ENCODE data around the gene FBXO48. TPM values are rescaled to one million over a fixed set of nuclear protein-coding genes. Genes with fewer than 3 reads are reported as not detected.

FBXO48 gene
- total and polyA plus RNA-seq, 2 experiments from 2014 or later, result 1.1 to 1.3 TPM

- no peak overlapping the region for H3K4me3 ChIP-seq
- Mint-ChIP-seq H3K27ac (no peak overlapping the region), H3K4me1 (no peaks in the 10 kb centered on the region), H3K27me3 (ENCODE audit: insufficient read depth, low read depth, poor library complexity) (no peaks in the 10 kb centered on the region), H3K36me3 (ENCODE audit: low read depth) (peaks cover 6% of the 10 kb centered on the region; the same call in 2 of the 3 replicates), H3K4me3 (no peak overlapping the region), H3K9me3 (peaks cover 1% of the 10 kb centered on the region; the same call in 1 of the 3 replicates)
- H3F3A ChIP-seq (replicated peaks; ENCODE audit: low read depth), result no peaks in the 10 kb centered on the region
- no peaks in the 10 kb centered on the region for H4K20me1 ChIP-seq (replicated peaks; ENCODE audit: insufficient read depth)
- TF ChIP-seq POLR2AphosphoS5 (IDR thresholded peaks at IDR 0.05; ENCODE audit: low read depth), result no peak
- TF ChIP-seq, protein P1, sequence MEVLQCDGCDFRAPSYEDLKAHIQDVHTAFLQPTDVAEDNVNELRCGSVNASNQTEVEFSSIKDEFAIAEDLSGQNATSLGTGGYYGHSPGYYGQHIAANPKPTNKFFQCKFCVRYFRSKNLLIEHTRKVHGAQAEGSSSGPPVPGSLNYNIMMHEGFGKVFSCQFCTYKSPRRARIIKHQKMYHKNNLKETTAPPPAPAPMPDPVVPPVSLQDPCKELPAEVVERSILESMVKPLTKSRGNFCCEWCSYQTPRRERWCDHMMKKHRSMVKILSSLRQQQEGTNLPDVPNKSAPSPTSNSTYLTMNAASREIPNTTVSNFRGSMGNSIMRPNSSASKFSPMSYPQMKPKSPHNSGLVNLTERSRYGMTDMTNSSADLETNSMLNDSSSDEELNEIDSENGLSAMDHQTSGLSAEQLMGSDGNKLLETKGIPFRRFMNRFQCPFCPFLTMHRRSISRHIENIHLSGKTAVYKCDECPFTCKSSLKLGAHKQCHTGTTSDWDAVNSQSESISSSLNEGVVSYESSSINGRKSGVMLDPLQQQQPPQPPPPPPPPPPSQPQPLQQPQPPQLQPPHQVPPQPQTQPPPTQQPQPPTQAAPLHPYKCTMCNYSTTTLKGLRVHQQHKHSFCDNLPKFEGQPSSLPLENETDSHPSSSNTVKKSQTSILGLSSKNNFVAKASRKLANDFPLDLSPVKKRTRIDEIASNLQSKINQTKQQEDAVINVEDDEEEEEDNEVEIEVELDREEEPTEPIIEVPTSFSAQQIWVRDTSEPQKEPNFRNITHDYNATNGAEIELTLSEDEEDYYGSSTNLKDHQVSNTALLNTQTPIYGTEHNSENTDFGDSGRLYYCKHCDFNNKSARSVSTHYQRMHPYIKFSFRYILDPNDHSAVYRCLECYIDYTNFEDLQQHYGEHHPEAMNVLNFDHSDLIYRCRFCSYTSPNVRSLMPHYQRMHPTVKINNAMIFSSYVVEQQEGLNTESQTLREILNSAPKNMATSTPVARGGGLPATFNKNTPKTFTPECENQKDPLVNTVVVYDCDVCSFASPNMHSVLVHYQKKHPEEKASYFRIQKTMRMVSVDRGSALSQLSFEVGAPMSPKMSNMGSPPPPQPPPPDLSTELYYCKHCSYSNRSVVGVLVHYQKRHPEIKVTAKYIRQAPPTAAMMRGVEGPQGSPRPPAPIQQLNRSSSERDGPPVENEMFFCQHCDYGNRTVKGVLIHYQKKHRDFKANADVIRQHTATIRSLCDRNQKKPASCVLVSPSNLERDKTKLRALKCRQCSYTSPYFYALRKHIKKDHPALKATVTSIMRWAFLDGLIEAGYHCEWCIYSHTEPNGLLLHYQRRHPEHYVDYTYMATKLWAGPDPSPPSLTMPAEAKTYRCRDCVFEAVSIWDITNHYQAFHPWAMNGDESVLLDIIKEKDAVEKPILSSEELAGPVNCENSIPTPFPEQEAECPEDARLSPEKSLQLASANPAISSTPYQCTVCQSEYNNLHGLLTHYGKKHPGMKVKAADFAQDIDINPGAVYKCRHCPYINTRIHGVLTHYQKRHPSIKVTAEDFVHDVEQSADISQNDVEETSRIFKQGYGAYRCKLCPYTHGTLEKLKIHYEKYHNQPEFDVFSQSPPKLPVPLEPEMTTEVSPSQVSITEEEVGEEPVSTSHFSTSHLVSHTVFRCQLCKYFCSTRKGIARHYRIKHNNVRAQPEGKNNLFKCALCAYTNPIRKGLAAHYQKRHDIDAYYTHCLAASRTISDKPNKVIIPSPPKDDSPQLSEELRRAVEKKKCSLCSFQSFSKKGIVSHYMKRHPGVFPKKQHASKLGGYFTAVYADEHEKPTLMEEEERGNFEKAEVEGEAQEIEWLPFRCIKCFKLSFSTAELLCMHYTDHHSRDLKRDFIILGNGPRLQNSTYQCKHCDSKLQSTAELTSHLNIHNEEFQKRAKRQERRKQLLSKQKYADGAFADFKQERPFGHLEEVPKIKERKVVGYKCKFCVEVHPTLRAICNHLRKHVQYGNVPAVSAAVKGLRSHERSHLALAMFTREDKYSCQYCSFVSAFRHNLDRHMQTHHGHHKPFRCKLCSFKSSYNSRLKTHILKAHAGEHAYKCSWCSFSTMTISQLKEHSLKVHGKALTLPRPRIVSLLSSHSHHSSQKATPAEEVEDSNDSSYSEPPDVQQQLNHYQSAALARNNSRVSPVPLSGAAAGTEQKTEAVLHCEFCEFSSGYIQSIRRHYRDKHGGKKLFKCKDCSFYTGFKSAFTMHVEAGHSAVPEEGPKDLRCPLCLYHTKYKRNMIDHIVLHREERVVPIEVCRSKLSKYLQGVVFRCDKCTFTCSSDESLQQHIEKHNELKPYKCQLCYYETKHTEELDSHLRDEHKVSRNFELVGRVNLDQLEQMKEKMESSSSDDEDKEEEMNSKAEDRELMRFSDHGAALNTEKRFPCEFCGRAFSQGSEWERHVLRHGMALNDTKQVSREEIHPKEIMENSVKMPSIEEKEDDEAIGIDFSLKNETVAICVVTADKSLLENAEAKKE (CRISPR knock-in tag; IDR thresholded peaks at IDR 0.05), result no peak
- TF ChIP-seq, protein P2, sequence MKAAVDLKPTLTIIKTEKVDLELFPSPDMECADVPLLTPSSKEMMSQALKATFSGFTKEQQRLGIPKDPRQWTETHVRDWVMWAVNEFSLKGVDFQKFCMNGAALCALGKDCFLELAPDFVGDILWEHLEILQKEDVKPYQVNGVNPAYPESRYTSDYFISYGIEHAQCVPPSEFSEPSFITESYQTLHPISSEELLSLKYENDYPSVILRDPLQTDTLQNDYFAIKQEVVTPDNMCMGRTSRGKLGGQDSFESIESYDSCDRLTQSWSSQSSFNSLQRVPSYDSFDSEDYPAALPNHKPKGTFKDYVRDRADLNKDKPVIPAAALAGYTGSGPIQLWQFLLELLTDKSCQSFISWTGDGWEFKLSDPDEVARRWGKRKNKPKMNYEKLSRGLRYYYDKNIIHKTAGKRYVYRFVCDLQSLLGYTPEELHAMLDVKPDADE (IDR thresholded peaks at IDR 0.05), result no peak
- no peak for TF ChIP-seq STAT1 (IDR thresholded peaks at IDR 0.05; ENCODE audit: unreplicated experiment)
- TF ChIP-seq ZNF114 (CRISPR knock-in tag; IDR thresholded peaks at IDR 0.05), result no peak
- TF ChIP-seq ZNF331 (CRISPR knock-in tag; IDR thresholded peaks at IDR 0.05; ENCODE audit: low read depth), result no peak
- no peak for TF ChIP-seq EZH2 (IDR thresholded peaks at IDR 0.05; ENCODE audit: low read depth, unreplicated experiment)
- TF ChIP-seq NANOG (IDR thresholded peaks at IDR 0.05; ENCODE audit: borderline replicate concordance), result no peak
- TF ChIP-seq JUNB (IDR thresholded peaks at IDR 0.05; ENCODE audit: unreplicated experiment), result no peak
- TF ChIP-seq EZH2phosphoT487 (IDR thresholded peaks at IDR 0.05; ENCODE audit: unreplicated experiment), result no peak
- TF ChIP-seq CREB1 (CRISPR knock-in tag; IDR thresholded peaks at IDR 0.05; ENCODE audit: low read depth), result no peak
- TF ChIP-seq, protein P3, sequence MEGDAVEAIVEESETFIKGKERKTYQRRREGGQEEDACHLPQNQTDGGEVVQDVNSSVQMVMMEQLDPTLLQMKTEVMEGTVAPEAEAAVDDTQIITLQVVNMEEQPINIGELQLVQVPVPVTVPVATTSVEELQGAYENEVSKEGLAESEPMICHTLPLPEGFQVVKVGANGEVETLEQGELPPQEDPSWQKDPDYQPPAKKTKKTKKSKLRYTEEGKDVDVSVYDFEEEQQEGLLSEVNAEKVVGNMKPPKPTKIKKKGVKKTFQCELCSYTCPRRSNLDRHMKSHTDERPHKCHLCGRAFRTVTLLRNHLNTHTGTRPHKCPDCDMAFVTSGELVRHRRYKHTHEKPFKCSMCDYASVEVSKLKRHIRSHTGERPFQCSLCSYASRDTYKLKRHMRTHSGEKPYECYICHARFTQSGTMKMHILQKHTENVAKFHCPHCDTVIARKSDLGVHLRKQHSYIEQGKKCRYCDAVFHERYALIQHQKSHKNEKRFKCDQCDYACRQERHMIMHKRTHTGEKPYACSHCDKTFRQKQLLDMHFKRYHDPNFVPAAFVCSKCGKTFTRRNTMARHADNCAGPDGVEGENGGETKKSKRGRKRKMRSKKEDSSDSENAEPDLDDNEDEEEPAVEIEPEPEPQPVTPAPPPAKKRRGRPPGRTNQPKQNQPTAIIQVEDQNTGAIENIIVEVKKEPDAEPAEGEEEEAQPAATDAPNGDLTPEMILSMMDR (conservative IDR thresholded peaks at IDR 0.05; ENCODE audit: low read depth in 2 of 2), result no peak
- TF ChIP-seq REST (IDR thresholded peaks at IDR 0.05; ENCODE audit: unreplicated experiment), result no peak
- no peak overlapping the region for H2AFZ ChIP-seq
- no peaks in the 10 kb centered on the region for H3K36me3 ChIP-seq (ENCODE audit: insufficient read depth)
- DNase-seq (ENCODE audit: low spot score), result no peak
- no peaks in the 10 kb centered on the region for H3K79me2 ChIP-seq (replicated peaks; ENCODE audit: insufficient read depth)
- no peaks in the 10 kb centered on the region for H3K9me2 ChIP-seq (ENCODE audit: insufficient read depth)
- no peak for ATAC-seq
- no peak overlapping the region for H3K27ac ChIP-seq (ENCODE audit: low read depth)
- no peak overlapping the region for H3K4me2 ChIP-seq
- H3K27me3 ChIP-seq (ENCODE audit: insufficient read depth), result no peaks in the 10 kb centered on the region
- H3K4me1 ChIP-seq (ENCODE audit: insufficient read depth), result no peaks in the 10 kb centered on the region
These were observed 22.2 kb upstream of the FBXO48 start for GRCh38 chr2:68489282-68489681.
